T-helper 22 cell (primary cell): ENCODE results near the gene ALOX15B.
A peak's percentile ranks its signal among the peaks of the same experiment; 100 is the strongest.
"Not testable (repeated sequence)": the region's sequence is repeated elsewhere in the genome, so short reads cannot be mapped to it uniquely, and the experiment has no call there.

Experiments used
- DNase-seq: peaks from one replicate; pipeline ENCODE4 v3.0.0-alpha.2; 2020; ENCODE audit warnings: low read depth

Gene ALOX15B

GRCh38 chr17:8041249-8041928 lies 2.5 kb downstream of the ALOX15B start:
- DNase-seq: no peak

- DNase-seq: no peak
These were observed 3.1 kb downstream of the ALOX15B start for GRCh38 chr17:8041979-8042378.

GRCh38 chr17:8044819-8045810 lies 6.3 kb downstream of the ALOX15B start:
- no peak for DNase-seq

GRCh38 chr17:8046306-8046928 lies 7.6 kb downstream of the ALOX15B start:
- no peak for DNase-seq

- DNase-seq: no peak
These were observed 8.3 kb downstream of the ALOX15B start for GRCh38 chr17:8046929-8047768.

- no peak for DNase-seq
These were observed 8.9 kb downstream of the ALOX15B start for GRCh38 chr17:8047769-8048110.

GRCh38 chr17:8048236-8048635 lies 9.4 kb downstream of the ALOX15B start:
- no peak for DNase-seq

GRCh38 chr17:8048736-8049135 lies 9.9 kb downstream of the ALOX15B start:
- no peak for DNase-seq

GRCh38 chr17:8051831-8052230 lies 13.0 kb downstream of the ALOX15B start:
- DNase-seq: no peak

GRCh38 chr17:8052256-8053252 lies 13.7 kb downstream of the ALOX15B start:
- DNase-seq: no peak

- no peak for DNase-seq
These were observed 14.7 kb downstream of the ALOX15B start for GRCh38 chr17:8053600-8053999.

GRCh38 chr17:8055851-8056231 lies 17.0 kb downstream of the ALOX15B start:
- no peak for DNase-seq

- no peak for DNase-seq
These were observed 17.5 kb downstream of the ALOX15B start for GRCh38 chr17:8056232-8056975.

- DNase-seq: no peak
These were observed 18.2 kb downstream of the ALOX15B start for GRCh38 chr17:8056976-8057625.

GRCh38 chr17:8057691-8058114 lies 18.8 kb downstream of the ALOX15B start:
- DNase-seq: peak; percentile 25

GRCh38 chr17:8059131-8059530 lies 20.3 kb downstream of the ALOX15B start:
- no peak for DNase-seq

- no peak for DNase-seq
These were observed 21.4 kb downstream of the ALOX15B start for GRCh38 chr17:8060274-8060673.

- DNase-seq: not testable (repeated sequence)
These were observed 23.0 kb downstream of the ALOX15B start for GRCh38 chr17:8061851-8062250.

GRCh38 chr17:8062435-8062806 lies 23.6 kb downstream of the ALOX15B start:
- no peak for DNase-seq
